Measurements from ENCODE around the gene MICAL3.
"Not testable (repeated sequence)": the region's sequence is repeated elsewhere in the genome, so short reads cannot be mapped to it uniquely, and the experiment has no call there.

The MICAL3 gene

DNA sequence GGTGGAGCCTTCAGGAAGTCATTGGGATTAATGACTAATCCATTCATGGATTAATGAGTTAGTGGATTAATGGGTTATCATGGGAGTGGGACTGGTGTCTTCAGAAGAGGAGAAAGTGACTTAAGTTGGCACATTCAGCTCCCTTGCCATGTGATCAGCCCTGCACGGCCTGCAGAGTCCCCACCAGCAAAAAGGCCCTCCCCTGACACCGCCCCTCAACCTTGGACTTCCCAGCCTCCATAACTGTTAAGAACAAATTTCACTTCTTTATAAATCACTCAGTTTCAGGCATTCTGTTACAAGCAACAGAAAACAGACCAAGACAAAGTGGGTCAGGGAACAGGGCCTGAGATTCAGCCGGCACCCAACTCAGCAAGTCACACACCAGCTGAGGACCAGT lies 85.3 kb downstream of the MICAL3 start:
- FAIRE-seq (no peak), DNase-seq (ENCODE audit: insufficient read length, low spot score) (no peak)

GRCh38 chr22:17938484-17938924 lies 85.9 kb downstream of the MICAL3 start:
- FAIRE-seq, result no peak
- DNase-seq (ENCODE audit: insufficient read length, low spot score), result no peak

GRCh38 chr22:17932457-17932856 lies 91.9 kb downstream of the MICAL3 start:
- FAIRE-seq, result not testable (repeated sequence)

DNA sequence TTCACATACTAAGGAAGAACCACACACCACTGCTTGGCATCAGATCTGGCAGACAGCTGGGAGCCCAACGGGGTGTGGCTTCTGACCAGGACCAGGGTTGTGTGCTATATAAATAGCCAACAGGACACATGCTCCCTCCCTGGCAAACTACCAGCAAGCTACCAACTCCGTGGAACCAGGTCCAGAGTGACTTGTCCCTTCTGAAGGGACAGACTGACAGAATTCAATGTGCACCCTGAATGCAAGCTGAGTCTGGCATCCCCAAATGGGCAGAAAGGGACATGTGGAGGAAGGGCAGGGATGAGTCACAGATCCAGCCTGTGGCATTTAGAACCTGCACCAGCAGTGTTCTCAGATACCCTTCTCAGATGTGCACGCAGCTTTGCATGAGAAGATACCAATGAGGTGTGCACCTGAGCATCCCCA lies 92.9 kb downstream of the MICAL3 start:
- DNase-seq (ENCODE audit: insufficient read length, low spot score), result no peak

More at GRCh38 chr22:17932457-17932856, 91.9 kb downstream of the MICAL3 start:
- not testable (repeated sequence) for DNase-seq (ENCODE audit: insufficient read length, low spot score)

GRCh38 chr22:17930455-17931313 lies 93.7 kb downstream of the MICAL3 start:
- no peak for FAIRE-seq
- no peak for DNase-seq (ENCODE audit: insufficient read length, low spot score)

More for the DNA sequence above, 92.9 kb downstream of the MICAL3 start:
- no peak for FAIRE-seq

- DNase-seq (ENCODE audit: insufficient read length, low spot score), result no peak
These were observed 94.5 kb downstream of the MICAL3 start for GRCh38 chr22:17929909-17930308.

GRCh38 chr22:17928391-17928790 lies 96.0 kb downstream of the MICAL3 start:
- FAIRE-seq (no peak), DNase-seq (ENCODE audit: insufficient read length, low spot score) (no peak)

More at GRCh38 chr22:17929909-17930308, 94.5 kb downstream of the MICAL3 start:
- FAIRE-seq, result no peak

DNA sequence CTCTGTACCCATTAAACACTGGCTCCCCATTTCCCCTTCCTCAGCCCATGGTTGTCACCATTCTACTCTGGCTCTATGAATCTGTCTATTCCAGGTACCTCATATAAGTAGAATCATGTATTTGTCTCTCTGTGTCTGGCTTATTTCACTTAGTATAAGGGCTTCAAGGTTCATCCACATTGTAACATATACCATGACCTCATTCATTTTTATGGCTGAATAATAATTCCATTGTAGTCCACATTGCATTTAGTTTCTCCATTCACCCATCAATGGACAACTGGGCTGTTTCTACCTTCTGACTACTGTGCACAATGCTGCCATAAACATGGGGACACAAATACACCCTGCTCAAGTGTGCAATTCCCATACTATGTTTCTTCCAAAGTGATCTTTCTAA lies 97.3 kb downstream of the MICAL3 start:
- no peak for DNase-seq (ENCODE audit: insufficient read length, low spot score)
- FAIRE-seq, result no peak

DNA sequence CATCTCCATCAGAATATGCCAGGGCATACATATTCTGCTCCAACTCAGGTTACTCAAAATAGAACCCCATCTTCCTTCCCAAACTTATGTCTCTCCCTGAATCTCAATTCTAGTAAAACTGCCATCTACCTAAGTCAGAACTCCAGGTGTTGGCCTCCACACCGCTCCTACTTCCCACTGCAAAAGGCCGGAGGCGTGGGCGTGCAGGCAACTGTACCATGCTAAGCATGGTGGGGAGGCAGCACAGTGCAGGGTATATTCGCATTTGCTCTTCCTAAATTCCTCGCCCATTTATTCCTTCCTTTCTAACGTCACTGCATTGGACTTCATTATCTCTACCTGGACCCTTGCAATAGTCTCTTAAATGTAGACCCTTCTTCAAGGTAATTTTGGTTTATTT lies 97.8 kb downstream of the MICAL3 start:
- no peak for DNase-seq (ENCODE audit: insufficient read length, low spot score)
- FAIRE-seq, result no peak

DNA sequence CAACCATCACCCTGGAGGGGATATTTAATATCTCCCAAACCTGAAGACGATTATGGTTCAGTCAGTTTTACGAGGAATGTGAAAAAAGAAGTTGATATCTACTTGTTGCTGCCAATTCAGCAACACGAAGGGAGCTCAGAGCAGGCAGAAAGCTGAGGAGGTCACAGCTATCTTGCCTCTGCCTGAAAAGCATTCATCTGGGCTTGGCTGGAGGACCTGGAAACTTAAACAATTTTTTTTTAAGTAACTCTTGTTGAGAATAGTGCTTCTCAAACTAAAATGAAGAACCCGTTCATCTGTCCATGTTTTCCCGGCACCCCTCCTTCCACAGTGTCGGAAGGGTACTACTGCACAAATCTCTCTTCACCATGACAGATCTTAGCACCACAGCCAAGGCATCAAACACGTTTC lies 98.9 kb downstream of the MICAL3 start:
- no peak for FAIRE-seq

GRCh38 chr22:17924735-17925364 lies 99.5 kb downstream of the MICAL3 start:
- DNase-seq (ENCODE audit: insufficient read length, low spot score) (no peak), FAIRE-seq (no peak)

More for the DNA sequence above, 98.9 kb downstream of the MICAL3 start:
- DNase-seq (ENCODE audit: insufficient read length, low spot score), result no peak

DNA sequence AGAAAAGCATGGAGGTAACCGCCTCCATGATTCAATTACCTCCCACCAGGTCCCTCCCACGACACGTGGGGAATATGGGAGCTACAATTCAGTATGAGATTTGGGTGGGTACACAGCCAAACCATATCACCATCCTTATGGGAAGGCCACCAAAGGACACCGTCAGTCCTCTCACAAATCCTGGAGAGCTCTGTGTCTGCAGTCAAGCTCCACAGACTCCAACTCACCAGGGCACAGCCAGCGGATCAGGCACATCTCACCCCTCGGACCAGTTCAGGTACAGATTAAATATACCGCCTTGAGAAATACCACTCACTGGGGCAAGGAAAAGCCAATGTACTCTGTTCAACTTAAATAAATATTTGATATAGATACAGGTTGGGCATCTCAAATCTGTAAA lies 100.3 kb downstream of the MICAL3 start:
- DNase-seq (ENCODE audit: insufficient read length, low spot score) (no peak), FAIRE-seq (no peak)

GRCh38 chr22:17922925-17923903 lies 101.1 kb downstream of the MICAL3 start:
- FAIRE-seq (no peak), DNase-seq (ENCODE audit: insufficient read length, low spot score) (no peak)

DNA sequence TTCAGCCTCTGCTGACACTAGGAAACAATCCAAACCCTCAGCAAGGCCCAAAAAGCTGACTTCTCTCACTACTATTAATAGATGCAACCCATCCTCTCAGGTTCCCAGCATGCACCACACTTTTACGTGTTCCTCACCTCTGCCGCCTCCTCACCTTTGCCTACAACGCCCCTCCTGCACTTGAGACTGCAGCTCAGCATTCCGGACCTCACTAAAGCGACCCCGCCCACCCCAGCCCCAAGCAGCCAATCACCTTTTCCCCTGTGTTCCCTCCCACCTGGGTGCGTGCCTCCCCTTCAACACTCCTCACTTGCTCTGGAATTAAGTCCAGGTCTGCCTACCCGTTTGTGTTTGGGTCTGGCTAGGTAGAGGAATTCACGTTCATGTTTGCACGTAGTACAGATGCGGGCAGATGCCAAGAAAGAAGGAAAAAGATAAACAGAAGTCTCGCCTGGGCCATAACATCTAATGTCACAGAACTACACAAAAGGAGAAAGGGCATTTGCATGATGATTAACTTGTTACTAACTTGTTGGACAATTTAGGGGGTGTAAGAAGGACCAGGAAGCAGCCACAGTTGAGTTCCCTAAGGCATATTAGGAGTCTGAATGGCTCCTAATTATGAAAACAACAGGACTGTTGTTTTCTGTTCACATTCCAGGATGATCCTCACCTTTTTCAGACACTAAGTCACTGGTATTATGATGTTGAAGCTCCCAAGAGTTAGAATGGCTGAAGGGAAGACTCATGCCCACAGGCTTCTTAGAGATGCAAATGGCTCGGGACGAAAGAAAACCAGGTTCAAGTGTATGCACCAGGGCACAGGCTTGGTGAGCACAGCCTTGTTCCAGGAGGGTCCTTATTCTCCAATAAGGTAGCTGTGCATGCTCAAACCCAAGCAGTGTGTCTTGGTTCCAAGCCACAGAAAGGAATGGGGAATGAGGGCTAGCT lies 102.2 kb downstream of the MICAL3 start:
- DNase-seq (ENCODE audit: insufficient read length, low spot score), result no peak
- no peak for FAIRE-seq

- DNase-seq (ENCODE audit: insufficient read length, low spot score), result no peak
- no peak for FAIRE-seq
These were observed 103.2 kb downstream of the MICAL3 start for GRCh38 chr22:17920992-17921650.

GRCh38 chr22:17920145-17920605 lies 104.2 kb downstream of the MICAL3 start:
- no peak for FAIRE-seq
- no peak for DNase-seq (ENCODE audit: insufficient read length, low spot score)

GRCh38 chr22:17919276-17920144 lies 104.9 kb downstream of the MICAL3 start:
- FAIRE-seq (no peak), DNase-seq (ENCODE audit: insufficient read length, low spot score) (no peak)

DNA sequence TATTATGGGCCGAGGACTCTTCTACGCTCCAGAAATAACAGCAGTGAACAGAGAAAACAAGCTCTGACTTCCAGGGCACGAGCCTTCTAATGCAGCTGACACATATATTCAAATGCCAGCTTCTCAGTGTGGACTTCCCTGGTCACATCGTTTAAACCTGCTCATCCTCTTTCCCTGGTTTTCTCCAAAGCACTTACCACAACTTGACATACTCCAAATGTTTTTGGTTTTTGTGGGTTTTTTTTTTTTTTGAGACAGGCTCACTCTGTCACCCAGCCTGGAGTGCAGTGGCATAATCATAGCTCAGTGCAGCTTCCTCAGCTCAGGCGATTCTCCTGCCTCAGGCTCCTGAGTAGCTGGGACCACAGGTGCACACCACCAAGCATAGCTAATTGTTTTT lies 105.5 kb downstream of the MICAL3 start:
- FAIRE-seq, result no peak
- no peak for DNase-seq (ENCODE audit: insufficient read length, low spot score)

All from GM19239 (cell line).